22Rv1 (cell line): ENCODE results near the gene SHANK1.
A peak's percentile ranks its signal among the peaks of the same experiment; 100 is the strongest.

Experiments
- H3K27ac ChIP-seq: fragments of 450-650 bp; 2 replicates; pipeline ENCODE4 v1.5.1; 2017
- CTCF ChIP-seq: fragments of 450-650 bp; IDR thresholded peaks from 2 replicates; pipeline ENCODE4 v1.5.1; 2017; ENCODE audit warnings: mild to moderate bottlenecking
- ZFX ChIP-seq: fragments of 450-650 bp; IDR thresholded peaks from 2 replicates; pipeline ENCODE4 v1.6.1; 2017; ENCODE audit warnings: antibody characterized with exemption, borderline replicate concordance

SHANK1 gene

DNA sequence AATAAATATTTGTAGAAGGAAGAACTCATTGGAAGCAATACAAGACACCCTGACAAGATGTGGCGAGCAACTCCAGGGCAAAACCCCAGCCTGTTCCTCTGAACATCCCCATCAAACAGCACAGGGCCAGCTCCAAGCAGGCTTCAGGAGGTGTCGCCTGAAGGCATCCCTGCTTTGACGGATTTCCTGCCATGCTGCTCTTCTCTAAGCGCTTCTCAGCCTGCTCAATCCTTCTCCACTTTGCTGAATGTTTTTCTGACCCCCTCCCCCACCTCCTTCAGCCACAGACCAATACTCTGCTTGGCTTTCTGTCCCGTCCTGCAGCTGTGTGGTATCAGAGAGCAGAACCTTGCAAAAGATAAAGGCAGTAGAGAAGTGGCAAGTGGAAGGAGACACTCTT, 42.0 kb downstream of the SHANK1 start:
- no peak overlapping the region for H3K27ac ChIP-seq
- TF ChIP-seq CTCF (no peak), ZFX (no peak)

DNA sequence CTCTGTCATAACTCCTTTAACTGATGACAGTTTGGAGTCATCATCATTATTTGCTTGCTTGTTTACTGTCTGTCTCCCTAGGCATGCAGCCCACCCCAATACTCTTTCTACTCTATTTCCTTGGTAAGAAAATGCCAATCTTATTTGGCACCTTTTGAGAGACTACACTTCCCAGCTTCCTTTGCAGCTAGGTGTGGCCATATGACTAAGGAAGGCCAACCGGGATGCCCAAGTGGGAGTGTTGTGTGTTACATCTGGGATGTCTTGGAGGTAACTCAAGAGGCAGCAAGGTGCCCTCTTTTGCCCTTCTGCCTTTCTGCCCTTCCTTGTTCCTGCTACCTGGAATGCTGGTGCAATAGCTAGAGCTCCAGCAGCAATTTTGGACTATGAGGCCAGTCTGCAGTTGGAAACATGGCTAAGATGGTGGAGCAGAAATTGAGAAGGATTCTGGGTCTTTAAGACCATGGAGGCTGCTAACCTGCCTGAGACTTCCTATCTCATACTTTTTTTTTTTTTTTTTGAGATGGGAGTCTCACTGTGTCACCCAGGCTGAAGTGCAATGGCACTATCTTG, 42.9 kb downstream of the SHANK1 start:
- TF ChIP-seq ZFX, result no peak
- TF ChIP-seq CTCF, result no peak
- H3K27ac ChIP-seq, result no peak overlapping the region

GRCh38 chr19:50673118-50673517, 46.5 kb downstream of the SHANK1 start:
- H3K27ac ChIP-seq, result no peak overlapping the region
- TF ChIP-seq CTCF (no peak), ZFX (no peak)

DNA sequence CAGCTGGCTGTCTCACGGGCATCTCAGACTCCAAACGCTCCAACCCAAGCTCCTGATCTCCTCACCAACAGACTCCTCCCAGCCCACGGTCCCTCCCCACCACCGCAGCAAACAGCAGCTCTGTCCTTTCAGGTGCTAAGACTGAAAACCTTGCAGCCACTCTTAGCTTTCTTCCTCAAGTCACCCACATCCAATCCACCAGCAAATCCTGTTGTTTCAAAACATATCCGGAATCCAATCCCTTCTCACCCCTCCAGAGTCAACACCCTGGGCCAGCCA, 49.6 kb downstream of the SHANK1 start:
- H3K27ac ChIP-seq, result no peak overlapping the region
- no peak for TF ChIP-seq ZFX
- no peak for TF ChIP-seq CTCF

GRCh38 chr19:50669302-50670101, 50.1 kb downstream of the SHANK1 start:
- TF ChIP-seq CTCF (peak; percentile 88), ZFX (no peak)
- H3K27ac ChIP-seq, result no peak overlapping the region

GRCh38 chr19:50668879-50669278, 50.7 kb downstream of the SHANK1 start:
- TF ChIP-seq CTCF, result no peak
- TF ChIP-seq ZFX, result no peak

GRCh38 chr19:50668416-50668815, 51.2 kb downstream of the SHANK1 start:
- no peak overlapping the region for H3K27ac ChIP-seq
- no peak for TF ChIP-seq CTCF
- TF ChIP-seq ZFX, result no peak

More at GRCh38 chr19:50668879-50669278, 50.7 kb downstream of the SHANK1 start:
- H3K27ac ChIP-seq, result no peak overlapping the region
